ENCODE measurements around the gene FUT6.
"Not testable (repeated sequence)": the region's sequence is repeated elsewhere in the genome, so short reads cannot be mapped to it uniquely, and the experiment has no call there.

The FUT6 gene

GRCh38 chr19:5839065-5840017 is at the start of gene FUT6:
FUT6 (minus strand) TSS chr19:5839702; CDS start chr19:5832567, 7,135 bp downstream.
- no peak for ATAC-seq
- TF ChIP-seq TCF4 (CRISPR knock-in tag; IDR thresholded peaks at IDR 0.05; ENCODE audit: borderline replicate concordance) (no peak), PATZ1 (CRISPR knock-in tag; IDR thresholded peaks at IDR 0.05; ENCODE audit: borderline replicate concordance) (no peak), ZNF70 (CRISPR knock-in tag; IDR thresholded peaks at IDR 0.05) (no peak), ISL1 (CRISPR knock-in tag; IDR thresholded peaks at IDR 0.05) (no peak), ARNTL (CRISPR knock-in tag; IDR thresholded peaks at IDR 0.05; ENCODE audit: borderline replicate concordance, low read depth) (no peak), CSRNP3 (CRISPR knock-in tag; IDR thresholded peaks at IDR 0.05) (no peak), GLIS3 (CRISPR knock-in tag; IDR thresholded peaks at IDR 0.05) (no peak), ZNF565 (CRISPR knock-in tag; conservative IDR thresholded peaks at IDR 0.05; ENCODE audit: low read depth) (no peak), ZFP3 (CRISPR knock-in tag; IDR thresholded peaks at IDR 0.05) (no peak), CREB5 (CRISPR knock-in tag; IDR thresholded peaks at IDR 0.05; ENCODE audit: low read depth) (no peak), ZFP30 (CRISPR knock-in tag; IDR thresholded peaks at IDR 0.05) (no peak), PPARA (CRISPR knock-in tag; IDR thresholded peaks at IDR 0.05; ENCODE audit: borderline replicate concordance) (no peak)

GRCh38 chr19:5884065-5884811 is 44.7 kb upstream of the FUT6 start:
- ATAC-seq = not testable (repeated sequence)

GRCh38 chr19:5883157-5883873 is 43.8 kb upstream of the FUT6 start:
- ATAC-seq = not testable (repeated sequence)

GRCh38 chr19:5882421-5882968 is 43.0 kb upstream of the FUT6 start:
- no peak for ATAC-seq
- TF ChIP-seq TCF4 (CRISPR knock-in tag; IDR thresholded peaks at IDR 0.05; ENCODE audit: borderline replicate concordance) (no peak), TOX (CRISPR knock-in tag; IDR thresholded peaks at IDR 0.05; ENCODE audit: borderline replicate concordance) (no peak), POU6F1 (CRISPR knock-in tag; IDR thresholded peaks at IDR 0.05; ENCODE audit: borderline replicate concordance, low read depth) (no peak), CSRNP3 (CRISPR knock-in tag; IDR thresholded peaks at IDR 0.05) (no peak), ARNTL (CRISPR knock-in tag; IDR thresholded peaks at IDR 0.05; ENCODE audit: borderline replicate concordance, low read depth) (no peak), ZNF565 (CRISPR knock-in tag; conservative IDR thresholded peaks at IDR 0.05; ENCODE audit: low read depth) (no peak), ZNF8 (CRISPR knock-in tag; IDR thresholded peaks at IDR 0.05) (no peak), RARB (CRISPR knock-in tag; IDR thresholded peaks at IDR 0.05) (no peak), CSDC2 (CRISPR knock-in tag; IDR thresholded peaks at IDR 0.05) (no peak), TSHZ2 (CRISPR knock-in tag; IDR thresholded peaks at IDR 0.05) (no peak), ESRRG (CRISPR knock-in tag; IDR thresholded peaks at IDR 0.05) (no peak), GLIS3 (CRISPR knock-in tag; IDR thresholded peaks at IDR 0.05) (no peak), PATZ1 (CRISPR knock-in tag; IDR thresholded peaks at IDR 0.05; ENCODE audit: borderline replicate concordance) (no peak)
